Measurements from ENCODE around the gene LAMA3.

Gene LAMA3

DNA sequence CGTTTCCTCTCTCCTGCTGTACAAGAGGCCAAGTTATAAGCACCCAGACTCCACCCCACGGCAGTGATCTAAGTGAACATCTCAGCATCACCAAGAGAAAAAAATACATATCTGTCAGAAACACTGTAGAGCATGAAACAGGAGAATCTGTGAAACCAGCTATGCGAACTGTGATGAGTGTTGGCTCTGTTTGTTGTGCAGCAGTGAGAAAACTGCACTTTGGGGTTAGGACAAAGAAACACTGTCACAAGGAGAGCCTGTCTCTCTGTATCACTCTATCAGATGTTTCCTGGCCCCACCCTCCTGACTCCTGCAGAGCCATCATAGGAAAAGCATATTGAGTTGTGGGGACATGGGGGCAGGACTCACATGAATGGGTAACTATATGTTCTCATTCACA lies 87.1 kb downstream of the LAMA3 start:
- no peak for DNase-seq (ENCODE audit: low read depth, low spot score)

- no peak for DNase-seq (ENCODE audit: low read depth, low spot score)
Measured at GRCh38 chr18:23778828-23779227, 89.6 kb downstream of the LAMA3 start.

DNA sequence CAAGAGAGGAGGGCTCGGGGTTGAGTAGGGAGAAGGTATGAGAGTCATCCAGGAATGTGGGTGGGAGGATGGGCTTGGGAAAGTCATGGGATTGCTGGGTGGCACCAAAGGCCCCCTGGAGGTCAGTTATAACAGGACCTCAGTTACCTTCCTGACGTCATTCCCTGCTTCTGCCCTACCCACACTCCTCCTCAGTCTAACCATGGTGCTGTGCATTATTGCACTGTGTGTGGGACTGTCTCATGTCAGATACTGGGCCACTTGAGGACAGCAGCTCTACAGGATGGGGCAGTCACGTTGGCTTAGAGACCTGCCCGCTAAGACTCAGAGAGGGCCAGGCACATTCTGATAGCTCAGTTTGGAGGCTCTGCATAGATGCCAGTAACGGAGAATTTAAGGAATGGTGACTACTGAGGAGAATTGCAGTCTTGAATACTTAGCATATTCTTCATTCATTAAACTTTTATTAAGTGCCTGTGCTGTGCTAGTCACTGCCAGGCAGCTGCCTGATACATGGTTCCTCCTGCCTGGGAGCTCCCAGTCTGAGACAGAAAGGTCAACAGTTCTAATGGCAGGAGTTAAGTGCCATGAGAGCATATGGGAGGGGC lies 90.5 kb downstream of the LAMA3 start:
- no peak for DNase-seq (ENCODE audit: low read depth, low spot score)

GRCh38 chr18:23784832-23785245 lies 95.6 kb downstream of the LAMA3 start:
- DNase-seq (ENCODE audit: low read depth, low spot score), result no peak

DNA sequence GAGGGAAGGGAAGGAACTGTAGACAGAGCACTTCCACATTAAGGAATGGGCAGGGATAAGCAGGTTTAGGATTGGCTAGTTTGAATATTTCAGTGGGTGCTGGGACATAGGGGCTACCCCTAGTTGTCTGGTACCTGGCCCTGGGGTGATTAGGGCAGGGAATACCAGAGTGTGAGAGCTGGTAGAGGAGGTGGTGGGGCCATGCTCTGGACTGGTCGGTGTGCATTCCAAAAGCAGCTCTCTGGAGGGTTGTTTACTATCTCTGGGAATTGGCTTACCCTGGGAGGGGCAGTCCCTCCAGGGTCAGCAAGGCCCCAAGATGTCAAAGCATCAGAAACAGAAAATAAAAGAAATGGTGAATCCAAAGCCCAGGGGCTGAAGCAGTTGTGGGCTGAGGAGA lies 103.8 kb downstream of the LAMA3 start:
- no peak for DNase-seq (ENCODE audit: low read depth, low spot score)

GRCh38 chr18:23793985-23794867 lies 105.0 kb downstream of the LAMA3 start:
- DNase-seq (ENCODE audit: low read depth, low spot score), result no peak

GRCh38 chr18:23798249-23798648 lies 109.0 kb downstream of the LAMA3 start:
- no peak for DNase-seq (ENCODE audit: low read depth, low spot score)

DNA sequence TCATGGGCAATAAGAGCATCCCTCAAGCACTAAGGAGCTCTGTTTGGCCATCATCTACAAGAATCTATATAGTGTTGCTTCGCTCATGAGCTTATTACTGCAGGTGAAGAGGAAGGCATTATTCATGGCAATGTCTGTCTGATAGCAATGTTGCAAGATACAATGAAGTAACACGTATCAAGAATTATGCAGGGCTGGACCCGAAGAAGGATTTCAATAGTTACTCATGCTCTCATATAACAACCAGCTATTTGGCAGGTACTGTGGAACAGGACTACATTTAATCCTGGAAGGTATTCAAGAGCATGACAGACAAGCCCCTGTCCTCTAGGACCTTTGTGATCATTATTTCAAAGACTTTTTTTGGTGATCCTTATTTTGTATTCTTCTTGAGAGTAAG lies 109.6 kb downstream of the LAMA3 start:
- no peak for DNase-seq (ENCODE audit: low read depth, low spot score)

DNA sequence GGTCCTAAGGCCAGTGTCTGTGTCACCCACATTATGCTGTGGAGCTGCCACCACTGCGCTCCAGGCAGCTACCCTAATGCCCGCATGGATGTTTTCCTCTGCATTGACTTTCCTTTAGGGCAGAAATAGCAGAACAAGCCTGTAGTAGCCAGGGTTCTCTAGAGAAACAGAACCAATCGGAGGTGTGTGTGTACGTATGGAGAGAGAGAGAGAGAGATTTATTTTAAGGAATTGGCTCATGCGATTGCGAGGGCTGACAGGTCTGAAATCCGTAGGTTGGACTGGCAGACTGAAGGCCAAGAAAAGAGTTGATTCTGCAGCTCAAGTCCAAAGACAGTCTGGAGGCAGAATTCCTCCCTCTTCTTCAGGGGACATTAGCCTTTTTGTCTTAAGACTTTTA lies 110.3 kb downstream of the LAMA3 start:
- no peak for DNase-seq (ENCODE audit: low read depth, low spot score)

GRCh38 chr18:23800902-23801301 lies 111.6 kb downstream of the LAMA3 start:
- DNase-seq (ENCODE audit: low read depth, low spot score), result no peak

DNA sequence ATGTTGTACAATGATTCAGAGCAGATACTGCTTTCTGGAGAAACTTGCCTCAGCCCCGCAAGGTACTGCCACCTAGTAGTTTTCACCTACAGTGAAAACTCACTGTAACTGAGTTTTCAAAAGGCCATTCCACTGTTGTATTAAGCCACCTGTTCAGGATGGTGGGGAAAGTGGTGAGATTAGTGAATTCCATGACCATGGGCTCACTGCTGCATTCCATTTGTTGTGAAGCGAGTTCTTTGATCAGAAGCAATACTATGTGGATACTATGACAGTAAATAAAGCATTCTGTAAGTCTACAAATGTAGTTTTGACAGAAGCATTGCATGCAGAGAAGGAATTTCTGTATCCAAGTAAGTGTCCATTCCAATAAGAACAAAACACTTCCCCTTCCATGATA lies 113.6 kb downstream of the LAMA3 start:
- no peak for DNase-seq (ENCODE audit: low read depth, low spot score)

- DNase-seq (ENCODE audit: low read depth, low spot score), result no peak
Measured at GRCh38 chr18:23803755-23804154, 114.5 kb downstream of the LAMA3 start.

DNA sequence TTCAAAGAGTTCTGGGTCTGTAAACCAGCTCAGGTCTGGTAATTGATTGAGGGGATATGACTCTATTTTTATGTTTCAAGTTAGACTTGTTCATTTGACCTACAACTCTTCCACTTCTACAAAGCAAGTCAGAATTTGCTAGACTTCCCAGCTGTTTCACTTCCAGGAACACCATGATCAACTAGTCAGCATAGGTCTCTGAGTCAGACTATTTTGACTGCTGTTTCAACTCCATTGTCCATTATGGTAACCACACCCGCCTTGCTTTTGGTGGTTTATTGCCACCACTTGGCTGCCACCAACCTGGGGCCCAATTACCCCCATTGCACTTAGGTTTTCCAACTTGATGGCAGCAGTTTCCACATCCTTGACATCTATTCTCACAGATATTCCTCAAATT lies 116.6 kb downstream of the LAMA3 start:
- no peak for DNase-seq (ENCODE audit: low read depth, low spot score)

DNA sequence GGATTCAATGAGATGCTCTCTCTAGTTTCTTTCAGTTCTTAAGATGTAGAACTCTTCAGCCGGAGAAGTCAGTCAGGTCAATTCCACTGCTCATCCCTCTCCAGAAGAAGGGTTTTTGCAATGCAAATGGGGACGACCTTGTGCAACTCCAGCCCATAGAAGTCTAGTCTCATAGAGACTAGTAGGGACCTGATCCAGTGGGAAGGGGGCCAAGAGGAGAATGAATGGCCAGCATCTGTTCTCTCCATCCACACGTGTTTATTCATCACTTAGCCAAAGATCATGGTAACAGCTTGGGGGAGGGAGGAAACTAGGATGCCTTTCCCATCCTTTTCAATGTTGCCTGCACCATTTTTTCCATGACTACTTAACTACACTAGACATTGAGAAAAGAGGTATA lies 120.2 kb downstream of the LAMA3 start:
- DNase-seq (ENCODE audit: low read depth, low spot score), result no peak

DNA sequence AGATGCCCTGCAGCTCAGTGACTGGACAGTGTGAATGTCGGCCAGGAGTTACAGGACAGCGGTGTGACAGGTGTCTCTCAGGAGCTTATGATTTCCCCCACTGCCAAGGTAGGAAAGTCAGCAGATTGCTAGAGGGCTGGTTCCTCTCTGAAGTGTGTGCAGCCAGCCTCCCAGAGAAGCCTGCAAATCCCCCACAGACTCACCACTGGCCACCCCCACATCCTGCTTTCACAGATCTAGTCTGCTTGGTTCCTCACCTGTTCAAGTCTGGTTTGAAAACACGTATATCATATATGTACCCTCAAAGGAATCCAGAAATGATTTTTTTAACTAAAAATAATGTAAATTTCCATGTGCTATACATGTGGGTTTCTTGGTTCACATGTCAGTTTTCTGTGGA lies 121.1 kb downstream of the LAMA3 start:
- DNase-seq (ENCODE audit: low read depth, low spot score), result no peak

DNA sequence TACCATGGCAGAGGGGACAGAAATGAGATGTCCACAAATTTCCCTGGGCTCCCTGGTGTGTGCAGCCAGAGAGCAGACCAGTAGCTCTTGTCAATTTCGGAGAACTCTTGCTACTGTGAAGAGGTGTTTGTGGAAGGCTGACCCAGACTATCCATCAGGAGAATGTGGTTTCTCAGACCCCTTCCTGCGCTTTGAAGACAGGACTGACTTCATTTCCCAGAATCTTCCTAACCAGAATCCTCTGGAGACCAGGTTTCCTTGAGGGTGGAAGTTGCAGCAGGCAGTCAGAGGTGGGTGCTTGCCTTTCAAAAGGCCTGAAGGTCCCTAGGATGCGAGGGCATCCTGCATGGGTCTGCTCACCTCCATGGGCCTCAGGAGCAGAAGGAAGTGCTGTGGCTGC lies 121.9 kb downstream of the LAMA3 start:
- DNase-seq (ENCODE audit: low read depth, low spot score), result no peak

GRCh38 chr18:23812546-23813440 lies 123.5 kb downstream of the LAMA3 start:
- no peak for DNase-seq (ENCODE audit: low read depth, low spot score)

DNA sequence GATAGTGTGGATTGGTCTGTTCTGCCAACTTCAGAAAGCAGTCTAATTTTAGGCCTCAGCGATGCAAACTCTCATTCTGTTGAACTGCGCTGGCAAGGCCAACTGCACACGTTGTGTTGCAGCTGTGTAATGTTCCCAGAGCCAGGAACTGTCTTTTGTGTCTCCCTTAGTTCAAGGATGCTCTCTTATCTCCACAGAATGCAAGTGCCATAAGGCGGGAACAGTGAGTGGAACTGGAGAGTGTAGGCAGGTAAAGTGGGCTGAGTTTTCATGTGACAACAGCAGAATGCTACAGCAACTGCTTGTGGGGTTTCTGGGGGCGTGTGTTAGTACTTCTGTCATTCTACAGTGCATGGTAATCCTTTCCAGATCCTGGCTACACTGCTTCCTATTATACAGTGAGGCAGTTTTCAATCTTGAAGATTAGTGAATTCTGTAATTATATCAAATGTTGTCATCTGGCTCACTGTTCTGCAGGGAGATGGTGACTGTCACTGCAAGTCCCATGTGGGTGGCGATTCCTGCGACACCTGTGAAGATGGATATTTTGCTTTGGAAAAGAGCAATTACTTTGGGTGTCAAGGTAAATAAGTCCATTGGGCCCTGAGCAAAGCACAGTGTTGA lies 125.8 kb downstream of the LAMA3 start:
- no peak for DNase-seq (ENCODE audit: low read depth, low spot score)

GRCh38 chr18:23816021-23816420 lies 126.8 kb downstream of the LAMA3 start:
- DNase-seq (ENCODE audit: low read depth, low spot score), result no peak

GRCh38 chr18:23816740-23817139 lies 127.5 kb downstream of the LAMA3 start:
- DNase-seq (ENCODE audit: low read depth, low spot score), result no peak

DNA sequence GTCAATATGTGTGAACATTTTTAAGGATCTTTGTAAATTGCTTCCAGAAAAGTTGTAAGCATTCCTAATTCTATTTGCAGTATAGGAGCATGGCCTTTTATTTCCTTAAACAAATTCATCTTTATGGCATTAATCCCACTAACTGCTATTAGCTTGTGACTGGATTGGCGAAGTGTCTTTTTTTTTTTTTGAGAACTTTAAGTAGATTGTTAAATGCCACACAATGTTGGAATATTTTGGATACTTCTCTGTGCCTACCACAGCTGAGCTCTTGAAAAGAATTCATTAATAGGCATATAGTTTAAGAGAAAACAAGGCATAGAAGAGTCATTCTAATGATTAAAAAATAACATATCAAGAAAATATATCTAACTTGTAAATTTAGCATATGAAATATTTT lies 129.7 kb downstream of the LAMA3 start:
- DNase-seq (ENCODE audit: low read depth, low spot score), result no peak

Measured in iPS DF 19.7 (cell line).